Epithelial cell of esophagus (primary cell): ENCODE data around the gene AAK1.

ENCODE experiments used
- DNase-seq: peaks from one replicate; pipeline ENCODE4 v3.0.0; 2010; ENCODE audit warnings: low read depth
- H3K4me3 ChIP-seq: 2 replicates; pipeline ENCODE4 v1.5.1; 2011; ENCODE audit warnings: mild to moderate bottlenecking, low read length, control low read depth
- TF ChIP-seq, protein P1 (sequence below): IDR thresholded peaks from 2 replicates; pipeline ENCODE4 v1.5.1; 2011; ENCODE audit warnings: low read depth, mild to moderate bottlenecking, low read length, control low read depth, inconsistent platforms; ENCODE audit not compliant: insufficient read depth; ENCODE audit errors: missing control alignments

AAK1 gene

DNA sequence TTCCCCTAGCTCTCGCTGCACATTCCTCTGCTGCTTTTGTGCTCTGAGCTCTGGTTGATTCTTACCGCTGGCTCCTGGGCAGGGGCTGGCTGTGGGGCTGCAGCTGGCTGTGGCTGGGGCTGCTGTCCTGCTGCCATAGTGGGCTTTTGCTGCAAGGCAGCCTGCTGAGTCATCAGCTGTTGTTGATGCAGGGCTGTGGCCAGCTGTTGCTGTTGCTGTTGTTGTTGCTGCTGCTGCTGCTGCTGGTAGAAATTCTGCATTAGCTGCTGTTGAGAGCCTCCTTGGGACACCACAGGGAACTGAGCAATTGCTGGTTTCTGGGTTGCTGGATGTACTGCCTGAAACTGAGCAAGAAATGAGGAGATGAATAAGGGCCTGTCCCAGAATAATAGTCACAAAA, 129.1 kb downstream of the AAK1 start:
- no peak for DNase-seq
- TF ChIP-seq, protein P1, sequence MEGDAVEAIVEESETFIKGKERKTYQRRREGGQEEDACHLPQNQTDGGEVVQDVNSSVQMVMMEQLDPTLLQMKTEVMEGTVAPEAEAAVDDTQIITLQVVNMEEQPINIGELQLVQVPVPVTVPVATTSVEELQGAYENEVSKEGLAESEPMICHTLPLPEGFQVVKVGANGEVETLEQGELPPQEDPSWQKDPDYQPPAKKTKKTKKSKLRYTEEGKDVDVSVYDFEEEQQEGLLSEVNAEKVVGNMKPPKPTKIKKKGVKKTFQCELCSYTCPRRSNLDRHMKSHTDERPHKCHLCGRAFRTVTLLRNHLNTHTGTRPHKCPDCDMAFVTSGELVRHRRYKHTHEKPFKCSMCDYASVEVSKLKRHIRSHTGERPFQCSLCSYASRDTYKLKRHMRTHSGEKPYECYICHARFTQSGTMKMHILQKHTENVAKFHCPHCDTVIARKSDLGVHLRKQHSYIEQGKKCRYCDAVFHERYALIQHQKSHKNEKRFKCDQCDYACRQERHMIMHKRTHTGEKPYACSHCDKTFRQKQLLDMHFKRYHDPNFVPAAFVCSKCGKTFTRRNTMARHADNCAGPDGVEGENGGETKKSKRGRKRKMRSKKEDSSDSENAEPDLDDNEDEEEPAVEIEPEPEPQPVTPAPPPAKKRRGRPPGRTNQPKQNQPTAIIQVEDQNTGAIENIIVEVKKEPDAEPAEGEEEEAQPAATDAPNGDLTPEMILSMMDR: no peak
- H3K4me3 ChIP-seq: no peak overlapping the region

GRCh38 chr2:69512446-69512845, 131.1 kb downstream of the AAK1 start:
- H3K4me3 ChIP-seq: no peak overlapping the region
- no peak for DNase-seq
- TF ChIP-seq, protein P1: no peak

- DNase-seq: no peak
- TF ChIP-seq, protein P1: no peak
Observed at GRCh38 chr2:69510204-69510603, 133.3 kb downstream of the AAK1 start.

DNA sequence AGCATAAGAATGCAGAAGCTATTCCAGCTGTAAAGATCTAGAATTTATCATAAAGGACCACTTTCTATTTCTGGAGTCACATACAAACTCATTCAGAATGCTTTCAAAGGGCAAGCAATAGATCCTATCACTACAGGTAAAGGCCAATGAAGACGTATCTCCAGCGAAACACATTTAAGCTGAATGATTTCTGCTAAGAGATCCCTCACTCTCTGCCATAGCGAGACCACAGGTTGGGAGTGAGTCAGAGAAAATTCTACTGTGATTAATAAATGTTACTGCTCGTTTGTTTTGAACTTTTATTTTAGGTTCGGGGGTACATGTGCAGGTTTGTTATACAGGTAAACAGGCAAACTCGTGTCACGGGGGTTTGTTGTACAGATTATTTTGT, 133.8 kb downstream of the AAK1 start:
- DNase-seq: no peak
- TF ChIP-seq, protein P1: no peak
- H3K4me3 ChIP-seq: no peak overlapping the region

More at GRCh38 chr2:69510204-69510603, 133.3 kb downstream of the AAK1 start:
- H3K4me3 ChIP-seq: no peak overlapping the region

DNA sequence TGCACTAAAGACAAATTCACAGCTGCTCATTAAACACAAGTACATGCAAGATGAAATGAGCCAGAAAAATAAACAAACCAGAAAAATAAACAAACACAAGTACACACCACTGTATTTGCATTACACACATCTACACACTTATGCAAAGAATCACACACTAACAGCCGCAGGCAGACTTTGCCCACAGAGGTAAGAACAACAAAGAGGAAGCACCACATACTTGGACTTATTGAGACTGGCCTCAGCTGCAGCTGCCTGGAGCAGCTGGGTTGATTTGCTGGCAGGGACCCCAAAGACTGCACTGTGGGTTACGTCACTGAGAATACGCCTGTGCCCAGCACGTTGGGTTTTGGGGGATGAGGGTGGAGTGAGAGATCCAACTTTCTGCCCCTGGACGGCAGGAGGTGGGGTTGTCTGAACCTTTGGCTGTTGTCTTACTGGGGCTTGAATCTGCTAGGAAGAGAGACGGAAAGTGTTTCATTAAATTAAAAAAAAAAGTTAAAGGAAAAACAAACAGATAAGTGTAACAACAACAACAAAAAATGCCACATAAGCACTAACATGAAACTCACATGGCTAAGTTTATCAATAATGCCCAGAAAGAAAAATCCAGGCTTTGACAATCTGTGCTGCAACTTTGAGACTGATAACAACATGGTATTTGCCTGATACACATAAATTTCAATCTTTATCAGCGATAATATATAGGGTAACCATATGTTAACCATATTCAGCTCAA, 134.4 kb downstream of the AAK1 start:
- TF ChIP-seq, protein P1: no peak
- H3K4me3 ChIP-seq: no peak overlapping the region
- DNase-seq: no peak

- DNase-seq: no peak
- H3K4me3 ChIP-seq: no peak overlapping the region
- TF ChIP-seq, protein P1: no peak
Observed at GRCh38 chr2:69505710-69506109, 137.8 kb downstream of the AAK1 start.

DNA sequence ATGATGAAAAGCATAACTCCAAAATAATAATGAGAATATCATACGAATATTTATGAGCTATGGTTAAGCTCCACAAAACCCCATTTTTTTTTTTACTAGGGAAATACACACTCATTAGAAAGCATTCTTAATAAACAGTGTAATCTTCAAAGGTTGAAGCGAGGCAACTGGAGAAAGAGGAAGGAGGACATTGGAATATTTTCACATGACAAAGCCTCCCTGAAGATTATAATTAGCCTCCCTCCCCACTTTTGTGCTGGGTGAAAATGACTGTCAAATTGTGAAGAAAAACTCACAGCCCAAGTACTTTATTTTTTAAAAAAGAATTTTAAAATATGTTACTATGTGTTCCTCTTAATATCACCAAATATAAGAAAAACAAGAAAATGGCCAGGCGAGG, 142.2 kb downstream of the AAK1 start:
- TF ChIP-seq, protein P1: no peak
- H3K4me3 ChIP-seq: no peak overlapping the region
- no peak for DNase-seq
